Esophagus squamous epithelium (tissue), 4 donors: ENCODE results near the gene DOCK2.

Source experiments
- CTCF ChIP-seq, 6 experiments: fragments of 450-650 bp in 4 of 6; fragments of 200-600 bp in 2 of 6; sonication (generic) in 2 of 6; IDR thresholded peaks; one replicate each; pipeline ENCODE4 v1.5.1; 2016 to 2019; ENCODE audit warnings: antibody characterized with exemption in 6 of 6, mild to moderate bottlenecking in 4 of 6, moderate library complexity in 4 of 6
- POLR2A ChIP-seq, 4 donors: fragments of 450-650 bp; IDR thresholded peaks; one replicate each; pipeline ENCODE4 v1.6.1; 2017; ENCODE audit warnings: antibody characterized with exemption in 4 of 4, mild to moderate bottlenecking in 4 of 4, moderate library complexity in 3 of 4

GRCh38 chr5:170020423-170020822 is 383.3 kb downstream of the DOCK2 start:
- TF ChIP-seq CTCF (IDR thresholded peaks at IDR 0.05) (no peak), POLR2A (IDR thresholded peaks at IDR 0.05) (no peak)
